CD4-positive, alpha-beta T cell treated with Interleukin-6 at 100 ng/mL for 8 hours (primary cell): Measurements from ENCODE around the gene MON1A.
"Not testable (repeated sequence)": the region's sequence is repeated elsewhere in the genome, so short reads cannot be mapped to it uniquely, and the experiment has no call there.

ENCODE experiments used
- DNase-seq: peaks from one replicate; pipeline ENCODE4 v3.0.0-alpha.2; 2020; ENCODE audit warnings: mixed read lengths, low spot score

MON1A gene

GRCh38 chr3:49929291-49930167 lies at the start of gene MON1A:
MON1A (minus strand) TSS chr3:49929811; CDS start chr3:49913346, 16,465 bp downstream.
- DNase-seq, result peak; percentile 83

GRCh38 chr3:49976942-49977341 lies 47.3 kb upstream of the MON1A start:
- no peak for DNase-seq

- no peak for DNase-seq
Observed at GRCh38 chr3:49972656-49973055, 43.0 kb upstream of the MON1A start.

- no peak for DNase-seq
Observed at GRCh38 chr3:49968346-49968745, 38.7 kb upstream of the MON1A start.

GRCh38 chr3:49967291-49967690 lies 37.7 kb upstream of the MON1A start:
- DNase-seq, result no peak

GRCh38 chr3:49966233-49966942 lies 36.8 kb upstream of the MON1A start:
- DNase-seq, result no peak

GRCh38 chr3:49955636-49956035 lies 26.0 kb upstream of the MON1A start:
- DNase-seq, result no peak

- DNase-seq, result no peak
Observed at GRCh38 chr3:49952924-49953323, 23.3 kb upstream of the MON1A start.

- DNase-seq, result no peak
Observed at GRCh38 chr3:49942651-49943050, 13.0 kb upstream of the MON1A start.

- no peak for DNase-seq
Observed at GRCh38 chr3:49940667-49941249, 11.1 kb upstream of the MON1A start.

- DNase-seq, result peak; percentile 94
Observed at GRCh38 chr3:49939858-49940666, 10.5 kb upstream of the MON1A start, which contains the start of gene RBM6. RBM6 (plus strand) TSS chr3:49940150; CDS start chr3:49962642, 22,492 bp downstream.

- no peak for DNase-seq
Observed at GRCh38 chr3:49937090-49937489, 7.5 kb upstream of the MON1A start.

GRCh38 chr3:49932281-49932680 lies 2.7 kb upstream of the MON1A start:
- not testable (repeated sequence) for DNase-seq

- DNase-seq, result no peak
Observed at GRCh38 chr3:49930922-49931321, 1.3 kb upstream of the MON1A start.

- no peak for DNase-seq
Observed at GRCh38 chr3:49930168-49930690, 618 bp upstream of the MON1A start.

- no peak for DNase-seq
Observed at GRCh38 chr3:49928481-49929017, 1.1 kb downstream of the MON1A start.

- DNase-seq, result no peak
Observed at GRCh38 chr3:49927798-49928197, 1.8 kb downstream of the MON1A start.

GRCh38 chr3:49926117-49926728 lies 3.4 kb downstream of the MON1A start:
- DNase-seq, result no peak

GRCh38 chr3:49925485-49925884 lies 4.1 kb downstream of the MON1A start:
- DNase-seq, result no peak

- DNase-seq, result no peak
Observed at GRCh38 chr3:49924683-49925082, 4.9 kb downstream of the MON1A start.
